Lung (tissue), 12 donors: ENCODE data around the gene CAPN3. TPM values are rescaled to one million over a fixed set of nuclear protein-coding genes. Genes with fewer than 3 reads are reported as not detected.

Experiments used
- ATAC-seq: fragments of 200-7000 bp; cut with Tn5 transposase; one replicate; pipeline ENCODE4 v1.9.1; 2020; ENCODE audit warnings: moderate number of reproducible peaks; ENCODE audit not compliant: insufficient read depth, low FRiP score
- DNase-seq, 3 donors: peaks; one replicate each; pipeline ENCODE4 v3.0.0-alpha.2; 2013 to 2017
- H3K27ac ChIP-seq, 2 donors: one replicate each; pipeline ENCODE4 v1.5.1; 2013; ENCODE audit warnings: mild to moderate bottlenecking in 2 of 2, moderate library complexity in 2 of 2, control low read depth in 1 of 2, inconsistent platforms in 1 of 2, low read depth in 1 of 2, low read length in 1 of 2
- H3K27me3 ChIP-seq, 3 donors: one replicate each; pipeline ENCODE4 v1.5.1; 2013; ENCODE audit warnings: low read length in 2 of 3; ENCODE audit not compliant: control insufficient read depth in 3 of 3, insufficient read depth in 3 of 3
- H3K36me3 ChIP-seq, 4 donors: one replicate each; pipeline ENCODE4 v1.5.1; 2013; ENCODE audit warnings: low read length in 4 of 4, mild to moderate bottlenecking in 1 of 4, moderate library complexity in 1 of 4; ENCODE audit not compliant: control insufficient read depth in 4 of 4, insufficient read depth in 4 of 4
- H3K4me1 ChIP-seq, 5 donors: one replicate each; pipeline ENCODE4 v1.5.1; 2013; ENCODE audit warnings: low read length in 5 of 5, mild to moderate bottlenecking in 2 of 5, moderate library complexity in 1 of 5; ENCODE audit not compliant: control insufficient read depth in 5 of 5, insufficient read depth in 5 of 5
- H3K4me3 ChIP-seq: one replicate; pipeline ENCODE4 v1.5.1; 2013; ENCODE audit warnings: mild to moderate bottlenecking, control low read depth, moderate library complexity
- H3K9ac ChIP-seq, 2 donors: one replicate each; pipeline ENCODE4 v1.5.1; 2013; ENCODE audit warnings: low read length in 2 of 2, control low read depth in 1 of 2; ENCODE audit not compliant: insufficient read depth in 1 of 2
- H3K9me3 ChIP-seq, 4 donors: one replicate each; pipeline ENCODE4 v1.5.1; 2013; ENCODE audit warnings: low read length in 3 of 4, mild to moderate bottlenecking in 1 of 4, moderate library complexity in 1 of 4; ENCODE audit not compliant: control insufficient read depth in 4 of 4, insufficient read depth in 3 of 4
- WGBS, 2 donors: extraction: QIAGEN DNeasy Blood & Tissue Kit; methylation state at CpG; one replicate each; pipeline ENCODE4 v1.1.7; 2013; 5-methylcytosine and 5-hydroxymethylcytosine counted together
- polyA plus RNA-seq, 2 donors: library from polyadenylated mRNA; stranded (reverse); fragments of 200-250 nt; gene quantifications; one replicate each; pipeline ENCODE4 v1.2.1, GENCODE V29; 2013
- total RNA-seq, 2 donors: library from RNA; depleted of rRNA in 1 of 2; stranded (reverse); fragments of >200 nt in 1 of 2; gene quantifications; one replicate each; pipeline ENCODE4 v1.2.1, GENCODE V29; 2014 to 2021
- TF ChIP-seq, protein P1 (sequence below): IDR thresholded peaks from 2 replicates; pipeline ENCODE4 v1.5.1; 2012; ENCODE audit warnings: mild to moderate bottlenecking; ENCODE audit errors: control extremely low read depth, extremely low read depth
- donor health status: control.
- donor health status: control.
- donor health status: Bipolar disorder and iron deficiency.
- donor health status: healthy.
- donor health status: DM: yes; HTN: yes; CAD: no.

Gene CAPN3
- total and polyA plus RNA-seq, 4 donors = 12.1 to 56.6 (median 24.7) TPM

DNA sequence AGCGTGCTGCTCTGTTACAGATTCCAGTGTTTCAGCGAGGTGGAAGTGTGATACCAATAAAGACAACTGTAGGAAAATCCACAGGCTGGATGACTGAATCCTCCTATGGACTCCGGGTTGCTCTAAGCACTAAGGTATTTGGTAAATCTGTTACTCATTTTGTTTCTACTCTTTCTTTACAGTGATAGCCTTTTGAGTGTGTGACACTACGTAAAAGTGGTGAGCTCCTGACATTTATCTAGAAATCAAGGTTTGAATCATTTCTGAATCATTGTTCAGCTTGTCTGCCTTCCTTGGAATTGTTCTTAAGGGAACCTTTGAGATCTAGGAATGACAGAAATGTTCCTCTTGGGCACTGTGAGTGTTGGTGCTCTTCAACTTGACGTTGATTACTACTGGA is 11.2 kb upstream of the CAPN3 start:
- WGBS, 2 donors = 95 to 98% methylated on average over 5 of the region's 5 CpGs
- DNase-seq (no peak), ATAC-seq (no peak)
- no peaks in the 10 kb centered on the region for H3K4me1 ChIP-seq
- TF ChIP-seq, protein P1, sequence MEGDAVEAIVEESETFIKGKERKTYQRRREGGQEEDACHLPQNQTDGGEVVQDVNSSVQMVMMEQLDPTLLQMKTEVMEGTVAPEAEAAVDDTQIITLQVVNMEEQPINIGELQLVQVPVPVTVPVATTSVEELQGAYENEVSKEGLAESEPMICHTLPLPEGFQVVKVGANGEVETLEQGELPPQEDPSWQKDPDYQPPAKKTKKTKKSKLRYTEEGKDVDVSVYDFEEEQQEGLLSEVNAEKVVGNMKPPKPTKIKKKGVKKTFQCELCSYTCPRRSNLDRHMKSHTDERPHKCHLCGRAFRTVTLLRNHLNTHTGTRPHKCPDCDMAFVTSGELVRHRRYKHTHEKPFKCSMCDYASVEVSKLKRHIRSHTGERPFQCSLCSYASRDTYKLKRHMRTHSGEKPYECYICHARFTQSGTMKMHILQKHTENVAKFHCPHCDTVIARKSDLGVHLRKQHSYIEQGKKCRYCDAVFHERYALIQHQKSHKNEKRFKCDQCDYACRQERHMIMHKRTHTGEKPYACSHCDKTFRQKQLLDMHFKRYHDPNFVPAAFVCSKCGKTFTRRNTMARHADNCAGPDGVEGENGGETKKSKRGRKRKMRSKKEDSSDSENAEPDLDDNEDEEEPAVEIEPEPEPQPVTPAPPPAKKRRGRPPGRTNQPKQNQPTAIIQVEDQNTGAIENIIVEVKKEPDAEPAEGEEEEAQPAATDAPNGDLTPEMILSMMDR = no peak
- peaks cover 2 to 29% (median 15%) of the 10 kb centered on the region in 4 donors for H3K36me3 ChIP-seq
- H3K4me3 ChIP-seq = no peak overlapping the region
- H3K9me3 ChIP-seq = no peaks in the 10 kb centered on the region
- no peak overlapping the region for H3K9ac ChIP-seq
- H3K27me3 ChIP-seq = no peaks in the 10 kb centered on the region
- H3K27ac ChIP-seq = no peak overlapping the region

- Histone ChIP-seq H3K9me3 (no peaks in the 10 kb centered on the region), H3K4me1 (no peaks in the 10 kb centered on the region), H3K9ac (no peak overlapping the region), H3K27me3 (no peaks in the 10 kb centered on the region), H3K36me3 (peaks cover 4 to 25% (median 15%) of the 10 kb centered on the region in 4 donors), H3K4me3 (no peak overlapping the region), H3K27ac (no peak overlapping the region)
- TF ChIP-seq, protein P1 = no peak
- 90 to 94% methylated on average over 2 of the region's 2 CpGs for WGBS, 2 donors
- DNase-seq (no peak), ATAC-seq (no peak)
Measured at GRCh38 chr15:42349186-42349585, 10.1 kb upstream of the CAPN3 start.

DNA sequence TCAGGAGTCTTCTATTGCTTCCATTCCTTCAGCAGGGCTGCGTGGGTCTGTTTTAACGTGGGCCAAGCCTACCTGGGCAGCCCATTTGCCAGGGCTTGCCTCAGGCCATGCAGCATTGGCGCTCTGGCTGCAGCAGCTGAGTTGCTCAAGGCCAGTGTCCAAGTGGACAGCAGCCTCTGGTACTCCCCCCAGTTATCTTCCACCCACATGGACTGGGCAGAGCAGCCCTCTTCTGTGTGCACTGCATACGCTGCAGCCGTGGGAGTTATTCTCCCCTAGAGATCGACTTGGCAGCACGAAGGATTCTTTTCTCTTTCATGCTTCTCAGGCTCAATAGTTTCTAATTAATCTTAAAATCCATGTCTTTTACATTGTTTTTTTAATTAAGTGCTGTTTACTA is 6.9 kb upstream of the CAPN3 start:
- Histone ChIP-seq H3K27ac (no peak overlapping the region), H3K27me3 (no peaks in the 10 kb centered on the region), H3K4me3 (no peak overlapping the region), H3K9me3 (no peaks in the 10 kb centered on the region), H3K9ac (no peak overlapping the region), H3K36me3 (peaks cover 4 to 26% (median 15%) of the 10 kb centered on the region in 4 donors), H3K4me1 (no peaks in the 10 kb centered on the region)
- no peak for ATAC-seq
- TF ChIP-seq, protein P1 = no peak
- no peak for DNase-seq
- WGBS, 2 donors = 96% methylated on average over 7 of the region's 7 CpGs

GRCh38 chr15:42353061-42353460 is 6.2 kb upstream of the CAPN3 start:
- Histone ChIP-seq H3K4me3 (no peak overlapping the region), H3K27me3 (no peaks in the 10 kb centered on the region), H3K36me3 (peaks cover 4 to 24% (median 16%) of the 10 kb centered on the region in 4 donors), H3K9ac (no peak overlapping the region), H3K9me3 (no peaks in the 10 kb centered on the region), H3K27ac (no peak overlapping the region), H3K4me1 (no peaks in the 10 kb centered on the region)
- TF ChIP-seq, protein P1 = no peak
- ATAC-seq (no peak), DNase-seq (no peak)
- 88 to 92% methylated on average over 6 of the region's 6 CpGs for WGBS, 2 donors
